Glutamatergic neuron (in vitro differentiated cells): Measurements from ENCODE around the gene LRRC8D. TPM values are rescaled to one million over a fixed set of nuclear protein-coding genes. Genes with fewer than 3 reads are reported as not detected.

Experiments
- DNase-seq: peaks from one replicate; pipeline ENCODE4 v3.0.0; 2022
- H3K27ac Mint-ChIP-seq: one replicate; pipeline ENCODE4 v1.8.0; 2020; ENCODE audit warnings: mild to moderate bottlenecking, mixed read lengths, inconsistent platforms; ENCODE audit not compliant: unreplicated experiment
- H3K27me3 Mint-ChIP-seq: one replicate; pipeline ENCODE4 v1.8.0; 2020; ENCODE audit warnings: mild to moderate bottlenecking, moderate library complexity, mixed read lengths, inconsistent platforms; ENCODE audit not compliant: unreplicated experiment
- H3K36me3 Mint-ChIP-seq: one replicate; pipeline ENCODE4 v1.8.0; 2020; ENCODE audit warnings: mild to moderate bottlenecking, mixed read lengths, inconsistent platforms; ENCODE audit not compliant: unreplicated experiment
- H3K4me1 Mint-ChIP-seq: one replicate; pipeline ENCODE4 v1.8.0; 2020; ENCODE audit warnings: mild to moderate bottlenecking, low read depth, mixed read lengths, inconsistent platforms; ENCODE audit not compliant: unreplicated experiment
- H3K4me3 Mint-ChIP-seq: one replicate; pipeline ENCODE4 v1.8.0; 2020; ENCODE audit warnings: mild to moderate bottlenecking, mixed read lengths, inconsistent platforms; ENCODE audit not compliant: unreplicated experiment
- H3K9me3 Mint-ChIP-seq: one replicate; pipeline ENCODE4 v1.8.0; 2020; ENCODE audit warnings: mild to moderate bottlenecking, moderate library complexity, mixed read lengths, inconsistent platforms; ENCODE audit not compliant: unreplicated experiment
- CTCF ChIP-seq: fragments of 200-600 bp; sonication (generic); IDR thresholded peaks from one replicate; pipeline ENCODE4 v1.5.0; 2021; ENCODE audit not compliant: partially characterized antibody, unreplicated experiment
- total RNA-seq: library from RNA; stranded (reverse); fragmentation: NEBNext Ultra II Directional; extraction: Animal tissue kit (Norgen Biotek cat#: 25700); gene quantifications from one replicate; pipeline ENCODE4 v1.2.1, GENCODE V29; 2021; ENCODE audit not compliant: unreplicated experiment

LRRC8D gene
- total RNA-seq, 1 donor from 2014 or later = 54.9 TPM

DNA sequence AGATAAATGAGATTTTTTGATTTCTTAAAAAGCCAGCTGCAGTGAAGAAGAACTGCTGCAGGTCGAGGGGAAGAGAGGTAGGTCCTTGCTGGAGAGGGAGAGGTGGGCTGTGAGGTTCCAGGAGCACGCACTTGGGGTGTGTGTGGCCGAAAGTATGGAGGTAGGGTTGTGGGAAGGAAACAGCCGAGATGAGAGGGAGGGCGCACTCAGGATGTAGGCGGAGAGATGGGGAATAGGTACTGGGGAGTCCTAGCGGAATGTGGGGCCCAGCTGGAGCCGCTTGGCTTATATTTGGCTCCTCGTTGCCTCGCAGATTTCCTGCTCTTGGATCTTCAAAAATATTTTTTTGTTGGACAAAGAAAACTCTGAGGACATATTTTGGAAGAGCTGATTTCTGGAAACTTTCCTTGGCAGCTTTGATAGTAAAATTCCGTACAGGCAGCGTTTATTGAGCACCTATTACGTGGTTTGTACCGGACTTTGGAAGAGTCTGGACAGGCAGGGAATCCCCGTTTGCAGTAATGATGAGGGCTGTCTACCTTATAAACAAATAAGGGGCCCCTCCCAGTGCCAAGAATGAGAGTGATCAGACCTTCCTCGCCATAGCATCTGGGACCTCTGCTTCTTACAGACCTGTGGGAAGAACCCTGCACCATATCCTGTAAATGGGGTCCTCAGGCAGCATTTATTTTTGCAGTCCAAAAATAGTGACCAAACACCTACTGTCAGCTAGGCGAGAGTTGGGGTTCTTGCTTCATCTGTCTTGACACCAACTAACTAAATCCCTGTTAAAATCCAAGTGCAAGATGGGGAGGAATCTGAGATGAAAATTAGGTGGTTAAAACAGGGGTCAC, 1.5 kb downstream of the LRRC8D start:
- Mint-ChIP-seq H3K4me3 (peak overlapping the region; percentile 97), H3K36me3 (no peaks in the 10 kb centered on the region), H3K27ac (peak overlapping the region; percentile 80), H3K27me3 (peaks cover 6% of the 10 kb centered on the region), H3K9me3 (peaks cover 8% of the 10 kb centered on the region), H3K4me1 (peaks cover 32% of the 10 kb centered on the region)
- DNase-seq = peak; percentile 17
- no peak for TF ChIP-seq CTCF

- peak overlapping the region; percentile 97 for H3K4me3 Mint-ChIP-seq
- no peak for DNase-seq
- peaks cover 32% of the 10 kb centered on the region for H3K4me1 Mint-ChIP-seq
- no peak overlapping the region for H3K27ac Mint-ChIP-seq
- H3K9me3 Mint-ChIP-seq = peaks cover 8% of the 10 kb centered on the region
- no peaks in the 10 kb centered on the region for H3K36me3 Mint-ChIP-seq
- no peak for TF ChIP-seq CTCF
- H3K27me3 Mint-ChIP-seq = peaks cover 6% of the 10 kb centered on the region
These were observed 2.3 kb downstream of the LRRC8D start for GRCh38 chr1:89822999-89823628.

- H3K36me3 Mint-ChIP-seq = no peaks in the 10 kb centered on the region
- peaks cover 8% of the 10 kb centered on the region for H3K9me3 Mint-ChIP-seq
- H3K27ac Mint-ChIP-seq = peak overlapping the region; percentile 10
- no peak for DNase-seq
- peaks cover 32% of the 10 kb centered on the region for H3K4me1 Mint-ChIP-seq
- TF ChIP-seq CTCF = no peak
- peaks cover 6% of the 10 kb centered on the region for H3K27me3 Mint-ChIP-seq
- peak overlapping the region; percentile 68 for H3K4me3 Mint-ChIP-seq
These were observed 3.0 kb downstream of the LRRC8D start for GRCh38 chr1:89823679-89824292.

- Mint-ChIP-seq H3K27me3 (peaks cover 2% of the 10 kb centered on the region), H3K9me3 (peaks cover 6% of the 10 kb centered on the region), H3K36me3 (no peaks in the 10 kb centered on the region), H3K4me1 (peaks cover 34% of the 10 kb centered on the region), H3K4me3 (no peak overlapping the region), H3K27ac (no peak overlapping the region)
- no peak for DNase-seq
- TF ChIP-seq CTCF = no peak
These were observed 5.8 kb downstream of the LRRC8D start for GRCh38 chr1:89826594-89826993.
